Neural progenitor cell (in vitro differentiated cells): Measurements from ENCODE around the gene MIA2.

Source experiments
- CTCF ChIP-seq: fragments of 200-600 bp; sonication (generic); IDR thresholded peaks from 2 replicates; pipeline ENCODE4 v1.5.1; 2017; ENCODE audit warnings: antibody characterized with exemption, mild to moderate bottlenecking
- EZH2 ChIP-seq: fragments of 200-600 bp; sonication (generic); IDR thresholded peaks from 2 replicates; pipeline ENCODE4 v1.6.1; 2017; ENCODE audit warnings: antibody characterized with exemption, mild to moderate bottlenecking, moderate library complexity

- TF ChIP-seq EZH2 (no peak), CTCF (no peak)
These were observed 49.0 kb upstream of the MIA2 start for GRCh38 chr14:39184628-39185255.
